Retinal pigment epithelial cell (primary cell): ENCODE results near the gene TNFRSF18.

Source experiments
- DNase-seq: peaks from one replicate; pipeline ENCODE4 v3.0.0-alpha.2; 2010; ENCODE audit warnings: low read depth
- H3K4me3 ChIP-seq: 2 replicates; pipeline ENCODE4 v1.5.1; 2011; ENCODE audit warnings: mild to moderate bottlenecking, low read length, control low read depth, moderate library complexity
- TF ChIP-seq, protein P1 (sequence below): conservative IDR thresholded peaks from 2 replicates; pipeline ENCODE4 v1.5.1; 2011; ENCODE audit warnings: low read depth, low read length, control low read depth, inconsistent platforms

Gene TNFRSF18

DNA sequence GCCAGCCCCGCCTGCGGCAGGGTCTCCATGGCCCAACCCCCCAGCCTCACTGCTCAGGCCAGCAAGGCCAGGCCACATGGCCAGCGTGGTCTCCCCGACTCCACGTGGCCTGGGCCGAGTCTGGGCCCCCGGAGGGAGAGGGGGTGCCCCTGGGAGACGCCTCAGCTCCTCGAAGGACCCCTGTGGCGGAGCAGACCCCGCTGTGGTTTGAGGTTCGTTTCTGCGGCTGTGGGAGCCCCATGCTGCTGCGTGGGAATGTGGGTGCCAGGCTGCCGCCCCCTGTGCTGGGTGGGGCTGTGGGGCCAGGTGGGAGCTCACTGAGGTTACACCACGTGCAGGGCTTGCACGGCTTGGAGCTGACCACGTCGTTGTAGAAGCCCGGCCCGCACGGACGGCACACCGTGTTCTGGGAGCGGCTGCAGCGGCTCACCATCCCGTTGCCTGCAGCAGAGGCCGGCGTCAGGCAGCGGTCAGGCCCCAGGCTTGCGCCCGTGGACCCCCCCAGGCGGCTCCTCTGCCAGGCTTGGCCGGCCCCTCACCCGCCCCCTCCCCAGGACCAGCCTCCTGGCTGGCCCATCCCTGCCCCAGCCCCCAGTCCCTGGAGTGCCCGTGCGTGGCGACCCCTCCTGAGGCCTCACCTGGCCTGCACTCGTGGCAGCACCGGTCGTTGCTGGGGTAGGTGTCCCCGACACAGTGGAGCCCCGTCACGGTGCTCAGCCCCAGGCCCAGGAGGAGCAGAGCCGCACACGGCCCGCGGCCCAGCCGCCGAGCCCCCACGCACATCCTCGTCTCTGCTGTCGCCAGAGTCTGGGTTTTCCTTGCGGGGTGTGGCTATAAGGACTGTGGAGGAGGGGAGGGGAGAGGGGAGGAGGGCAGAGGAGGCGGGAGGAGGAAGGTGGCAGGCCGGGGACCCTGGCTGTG is 7.2 kb upstream of the TNFRSF18 start, which contains the start of gene TNFRSF4:
Gene TNFRSF4, minus strand, starts transcription at position 809 of the 921 bp plus-strand sequence. Its CDS starts 26 bp downstream, at position 783.
- TF ChIP-seq, protein P1, sequence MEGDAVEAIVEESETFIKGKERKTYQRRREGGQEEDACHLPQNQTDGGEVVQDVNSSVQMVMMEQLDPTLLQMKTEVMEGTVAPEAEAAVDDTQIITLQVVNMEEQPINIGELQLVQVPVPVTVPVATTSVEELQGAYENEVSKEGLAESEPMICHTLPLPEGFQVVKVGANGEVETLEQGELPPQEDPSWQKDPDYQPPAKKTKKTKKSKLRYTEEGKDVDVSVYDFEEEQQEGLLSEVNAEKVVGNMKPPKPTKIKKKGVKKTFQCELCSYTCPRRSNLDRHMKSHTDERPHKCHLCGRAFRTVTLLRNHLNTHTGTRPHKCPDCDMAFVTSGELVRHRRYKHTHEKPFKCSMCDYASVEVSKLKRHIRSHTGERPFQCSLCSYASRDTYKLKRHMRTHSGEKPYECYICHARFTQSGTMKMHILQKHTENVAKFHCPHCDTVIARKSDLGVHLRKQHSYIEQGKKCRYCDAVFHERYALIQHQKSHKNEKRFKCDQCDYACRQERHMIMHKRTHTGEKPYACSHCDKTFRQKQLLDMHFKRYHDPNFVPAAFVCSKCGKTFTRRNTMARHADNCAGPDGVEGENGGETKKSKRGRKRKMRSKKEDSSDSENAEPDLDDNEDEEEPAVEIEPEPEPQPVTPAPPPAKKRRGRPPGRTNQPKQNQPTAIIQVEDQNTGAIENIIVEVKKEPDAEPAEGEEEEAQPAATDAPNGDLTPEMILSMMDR = no peak
- no peak within 1 kb of the TSS for H3K4me3 ChIP-seq
- no peak for DNase-seq

DNA sequence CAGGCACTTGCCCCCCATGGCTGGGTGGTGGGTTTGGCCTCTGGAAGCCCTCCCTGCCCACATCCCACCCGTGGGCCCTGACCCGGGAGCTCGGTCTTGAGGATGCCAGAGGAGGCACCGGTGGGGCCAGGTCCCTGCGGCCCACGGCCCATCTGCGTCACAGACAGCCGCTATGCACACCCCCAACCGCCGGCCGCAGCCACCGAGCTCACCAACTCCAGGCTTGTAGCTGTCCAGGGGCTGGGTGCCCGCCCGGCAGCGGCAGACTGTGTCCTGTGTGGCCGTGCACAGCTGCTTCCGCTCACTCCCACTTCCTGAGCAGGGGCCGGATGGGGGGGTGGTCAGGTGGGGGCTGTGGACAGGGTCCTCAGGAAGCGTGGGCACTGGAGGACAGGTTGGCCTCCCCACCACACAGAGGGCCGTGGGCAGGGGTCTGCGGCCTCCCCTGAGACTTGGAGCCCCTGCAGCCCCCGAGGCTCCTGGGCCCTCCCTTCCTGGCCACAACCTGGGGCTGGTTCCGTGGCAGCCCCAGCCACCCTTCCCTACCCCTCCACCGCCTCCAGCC is 6.5 kb upstream of the TNFRSF18 start:
- H3K4me3 ChIP-seq = no peak overlapping the region
- no peak for DNase-seq
- TF ChIP-seq, protein P1 = no peak

DNA sequence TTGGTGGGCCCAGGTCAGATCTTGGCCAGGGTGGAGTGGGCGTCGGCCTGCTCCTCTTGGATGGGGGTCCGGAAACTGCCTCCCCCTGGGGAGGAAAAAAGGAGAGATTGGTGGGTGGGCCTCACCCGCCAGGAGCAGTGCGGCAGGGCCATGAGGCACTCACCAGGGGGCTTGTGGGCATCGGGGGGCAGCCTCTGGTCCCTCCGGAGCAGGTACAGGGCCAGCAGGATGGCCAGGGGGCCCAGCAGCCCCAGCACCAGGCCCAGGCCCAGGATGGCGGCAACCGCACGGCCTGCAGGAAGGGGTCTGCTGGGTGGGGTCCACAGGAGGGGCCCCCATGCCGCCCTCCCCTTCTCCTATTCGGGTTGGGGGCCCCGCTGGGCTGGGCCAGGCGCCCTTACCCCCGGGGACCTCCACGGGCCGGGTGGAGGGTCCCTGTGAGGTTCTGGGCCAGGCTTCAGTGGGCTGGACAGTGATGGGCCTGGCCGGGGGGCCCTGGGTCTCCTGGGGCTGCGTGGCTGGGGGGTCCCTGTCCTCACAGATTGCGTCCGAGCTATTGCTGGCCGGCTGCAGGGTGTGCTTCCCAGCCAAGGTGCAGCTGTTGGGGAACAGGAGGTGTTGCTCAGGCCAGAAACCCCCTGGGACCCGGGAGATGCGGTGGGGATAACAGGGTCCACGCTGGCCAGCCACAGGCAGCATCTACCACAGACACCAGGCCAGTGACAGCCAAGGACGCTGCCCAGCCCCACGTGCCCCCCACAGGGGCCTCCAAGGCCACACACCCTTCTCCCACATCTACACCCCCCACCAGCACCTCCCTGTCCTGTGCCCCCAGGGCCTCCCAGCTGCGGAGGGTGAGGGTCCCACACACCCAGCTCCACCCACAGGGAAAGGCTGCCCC is 5.4 kb upstream of the TNFRSF18 start:
- no peak overlapping the region for H3K4me3 ChIP-seq
- no peak for DNase-seq
- TF ChIP-seq, protein P1 = no peak

- TF ChIP-seq, protein P1 = no peak
- DNase-seq = no peak
- H3K4me3 ChIP-seq = no peak overlapping the region
These were observed 4.5 kb upstream of the TNFRSF18 start for GRCh38 chr1:1210726-1211540.

GRCh38 chr1:1208713-1209433 is 2.5 kb upstream of the TNFRSF18 start:
- H3K4me3 ChIP-seq = no peak overlapping the region
- TF ChIP-seq, protein P1 = no peak
- no peak for DNase-seq

DNA sequence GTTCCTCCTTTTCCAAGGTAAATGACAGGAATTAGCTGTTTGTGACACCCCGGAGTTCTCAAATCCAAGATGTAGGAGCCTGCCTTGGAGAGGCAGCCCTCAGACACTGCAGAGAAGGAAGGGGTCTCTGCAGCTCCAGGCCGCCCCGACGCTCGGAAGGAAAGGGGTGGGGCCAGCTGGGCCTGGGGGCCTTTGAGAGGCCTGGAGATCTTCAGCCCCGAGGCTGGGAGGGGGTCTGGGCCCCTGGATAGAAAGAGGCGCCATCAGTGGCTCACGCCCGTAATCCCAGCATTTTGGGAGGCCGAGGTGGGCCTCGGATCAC is 1.1 kb upstream of the TNFRSF18 start:
- DNase-seq = no peak
- TF ChIP-seq, protein P1 = no peak
- no peak overlapping the region for H3K4me3 ChIP-seq
